KOPT-K1 (cell line): ENCODE measurements around the gene RINT1.
"Not testable (repeated sequence)": the region's sequence is repeated elsewhere in the genome, so short reads cannot be mapped to it uniquely, and the experiment has no call there.

ENCODE experiments used
- H3K27ac ChIP-seq: fragments of 200-600 bp; sonication (generic); 2 replicates; pipeline ENCODE4 v1.5.1; 2016; ENCODE audit warnings: antibody characterized with exemption, mild to moderate bottlenecking, low read depth, low read length; ENCODE audit not compliant: poor library complexity, severe bottlenecking
- H3K36me3 ChIP-seq: fragments of 200-600 bp; sonication (generic); 2 replicates; pipeline ENCODE4 v1.5.1; 2017; ENCODE audit warnings: antibody characterized with exemption, mild to moderate bottlenecking, low read length, moderate library complexity; ENCODE audit not compliant: insufficient read depth
- H3K9me3 ChIP-seq: fragments of 200-600 bp; sonication (generic); 2 replicates; pipeline ENCODE4 v1.5.1; 2017; ENCODE audit warnings: antibody characterized with exemption, low read length, mild to moderate bottlenecking; ENCODE audit not compliant: insufficient read depth, poor library complexity, severe bottlenecking

The RINT1 gene

GRCh38 chr7:105580022-105580740, 48.2 kb downstream of the RINT1 start:
- no peak overlapping the region for H3K27ac ChIP-seq
- H3K9me3 ChIP-seq = peaks cover 22% of the 10 kb centered on the region
- H3K36me3 ChIP-seq = no peaks in the 10 kb centered on the region

GRCh38 chr7:105581066-105581811, 49.2 kb downstream of the RINT1 start, which contains the start of gene EFCAB10:
EFCAB10 (minus strand) TSS chr7:105581493; CDS start chr7:105581463, 30 bp downstream.
- Histone ChIP-seq H3K36me3 (no peaks in the 10 kb centered on the region), H3K27ac (no peak within 1 kb of the TSS), H3K9me3 (peaks cover 22% of the 10 kb centered on the region)

- no peak overlapping the region for H3K27ac ChIP-seq
- peaks cover 22% of the 10 kb centered on the region for H3K9me3 ChIP-seq
- no peaks in the 10 kb centered on the region for H3K36me3 ChIP-seq
These were observed 51.1 kb downstream of the RINT1 start for GRCh38 chr7:105583061-105583460.

- Histone ChIP-seq H3K9me3 (peaks cover 22% of the 10 kb centered on the region), H3K27ac (no peak overlapping the region), H3K36me3 (no peaks in the 10 kb centered on the region)
These were observed 52.2 kb downstream of the RINT1 start for GRCh38 chr7:105584165-105584564.

- no peaks in the 10 kb centered on the region for H3K36me3 ChIP-seq
- no peak overlapping the region for H3K27ac ChIP-seq
- H3K9me3 ChIP-seq = peaks cover 22% of the 10 kb centered on the region
These were observed 54.0 kb downstream of the RINT1 start for GRCh38 chr7:105585850-105586500.

GRCh38 chr7:105587909-105588635, 56.1 kb downstream of the RINT1 start:
- peaks cover 13% of the 10 kb centered on the region for H3K9me3 ChIP-seq
- no peak overlapping the region for H3K27ac ChIP-seq
- no peaks in the 10 kb centered on the region for H3K36me3 ChIP-seq

GRCh38 chr7:105589356-105590077, 57.5 kb downstream of the RINT1 start:
- H3K27ac ChIP-seq = no peak overlapping the region
- H3K36me3 ChIP-seq = no peaks in the 10 kb centered on the region
- peaks cover 4% of the 10 kb centered on the region for H3K9me3 ChIP-seq

GRCh38 chr7:105590793-105591192, 58.8 kb downstream of the RINT1 start:
- Histone ChIP-seq H3K9me3 (no peaks in the 10 kb centered on the region), H3K27ac (no peak overlapping the region), H3K36me3 (no peaks in the 10 kb centered on the region)

- no peaks in the 10 kb centered on the region for H3K9me3 ChIP-seq
- no peaks in the 10 kb centered on the region for H3K36me3 ChIP-seq
- no peak overlapping the region for H3K27ac ChIP-seq
These were observed 59.5 kb downstream of the RINT1 start for GRCh38 chr7:105591522-105591921.

GRCh38 chr7:105594034-105594433, 62.0 kb downstream of the RINT1 start:
- Histone ChIP-seq H3K9me3 (no peaks in the 10 kb centered on the region), H3K27ac (no peak overlapping the region), H3K36me3 (no peaks in the 10 kb centered on the region)

- no peak overlapping the region for H3K27ac ChIP-seq
These were observed 64.9 kb downstream of the RINT1 start for GRCh38 chr7:105596866-105597265.

GRCh38 chr7:105599080-105599479, 67.1 kb downstream of the RINT1 start:
- H3K36me3 ChIP-seq, H3K9me3 ChIP-seq: not testable (repeated sequence)

More at GRCh38 chr7:105596866-105597265, 64.9 kb downstream of the RINT1 start:
- Histone ChIP-seq H3K9me3 (no peaks in the 10 kb centered on the region), H3K36me3 (no peaks in the 10 kb centered on the region)

GRCh38 chr7:105599551-105599950, 67.5 kb downstream of the RINT1 start:
- H3K36me3 ChIP-seq = no peaks in the 10 kb centered on the region
- H3K27ac ChIP-seq = no peak overlapping the region
- no peaks in the 10 kb centered on the region for H3K9me3 ChIP-seq

More at GRCh38 chr7:105599080-105599479, 67.1 kb downstream of the RINT1 start:
- H3K27ac ChIP-seq = not testable (repeated sequence)
